ENCODE results near the gene RABEP1.

The RABEP1 gene

DNA sequence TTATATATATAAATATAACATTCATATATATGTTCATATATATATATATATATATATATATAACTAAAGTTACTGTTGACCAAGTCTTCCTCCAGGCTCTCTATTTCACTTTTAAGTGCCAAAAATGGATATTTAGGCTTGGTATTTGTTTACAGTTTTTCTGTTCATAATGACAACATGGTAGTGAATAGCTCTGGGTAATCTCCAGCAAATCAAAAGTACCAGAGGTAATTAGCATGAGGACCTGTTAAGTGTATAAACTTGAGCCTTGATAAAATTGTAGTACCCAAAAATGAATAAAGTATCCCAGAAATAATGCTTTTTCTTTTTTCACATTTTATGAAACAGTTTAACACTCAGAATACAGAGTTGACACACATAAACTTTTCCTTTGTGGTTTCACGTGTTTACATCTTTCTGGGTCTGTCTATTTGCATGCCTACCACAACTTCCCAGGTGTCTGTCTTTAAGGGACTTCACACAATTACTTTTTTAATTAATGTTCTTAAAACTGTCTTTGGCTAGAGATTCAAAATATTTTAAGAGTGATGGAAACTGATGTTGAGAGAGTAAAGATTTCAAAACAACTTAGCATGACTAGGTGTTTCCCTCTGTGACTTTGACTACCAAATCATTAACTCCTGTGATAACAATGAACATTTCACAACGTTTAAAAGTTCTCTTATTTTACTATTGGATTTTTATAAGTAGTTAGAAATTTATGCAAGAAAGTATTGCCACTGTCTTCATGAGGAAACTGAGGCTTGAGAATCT lies 47.9 kb downstream of the RABEP1 start:
- 100% methylated on average over 1 of the region's 2 CpGs; no CpG with 5 or more reads in 1 of the 2 experiments for WGBS, 2 experiments (ENCODE audit: insufficient coverage in 2 of 2)
- peaks cover 4% of the 10 kb centered on the region for H3K4me1 ChIP-seq (ENCODE audit: control insufficient read depth, insufficient read depth, low read length, poor library complexity, severe bottlenecking)
- H3K4me3 ChIP-seq (ENCODE audit: extremely low read depth, insufficient read depth, low read length, poor library complexity, severe bottlenecking): no peak overlapping the region
- no peak overlapping the region for H3K27ac ChIP-seq (ENCODE audit: low read depth, low read length, severe bottlenecking)
- no peaks in the 10 kb centered on the region for H3K9me3 ChIP-seq (ENCODE audit: control insufficient read depth, low read length)
- H3K36me3 ChIP-seq (ENCODE audit: control insufficient read depth, insufficient read depth, low read length): peaks cover 30% of the 10 kb centered on the region

- H3K4me1 ChIP-seq (ENCODE audit: control insufficient read depth, insufficient read depth, low read length, poor library complexity, severe bottlenecking): peaks cover 4% of the 10 kb centered on the region
- H3K4me3 ChIP-seq (ENCODE audit: extremely low read depth, insufficient read depth, low read length, poor library complexity, severe bottlenecking): no peak overlapping the region
- H3K27ac ChIP-seq (ENCODE audit: low read depth, low read length, severe bottlenecking): no peak overlapping the region
- no peaks in the 10 kb centered on the region for H3K9me3 ChIP-seq (ENCODE audit: control insufficient read depth, low read length)
- H3K36me3 ChIP-seq (ENCODE audit: control insufficient read depth, insufficient read depth, low read length): peaks cover 30% of the 10 kb centered on the region
- WGBS, 2 experiments (ENCODE audit: insufficient coverage in 2 of 2): no CpG with 5 or more reads among the region's 2 CpGs
These were observed 48.9 kb downstream of the RABEP1 start for GRCh38 chr17:5330981-5331380.

DNA sequence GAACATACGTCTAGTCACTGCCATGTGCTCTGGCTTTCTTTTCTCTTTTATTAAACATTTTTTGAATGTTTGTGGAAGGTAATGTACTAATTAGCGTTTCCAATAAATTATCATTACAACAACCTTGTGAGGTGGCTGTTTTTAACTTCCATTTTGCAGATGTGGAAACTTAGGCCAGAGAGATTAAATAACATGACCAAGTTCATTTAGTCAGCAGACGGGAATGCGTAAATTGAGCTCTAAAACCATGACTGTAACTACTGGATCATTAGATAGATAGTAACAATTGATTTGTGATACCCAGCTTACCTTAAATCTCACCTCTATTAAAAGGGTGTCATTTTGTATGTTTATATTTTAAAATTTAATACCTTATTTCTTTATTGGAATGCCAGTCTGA lies 49.4 kb downstream of the RABEP1 start:
- Histone ChIP-seq H3K4me3 (ENCODE audit: extremely low read depth, insufficient read depth, low read length, poor library complexity, severe bottlenecking) (no peak overlapping the region), H3K36me3 (ENCODE audit: control insufficient read depth, insufficient read depth, low read length) (peaks cover 26% of the 10 kb centered on the region), H3K27ac (ENCODE audit: low read depth, low read length, severe bottlenecking) (no peak overlapping the region), H3K4me1 (ENCODE audit: control insufficient read depth, insufficient read depth, low read length, poor library complexity, severe bottlenecking) (peaks cover 4% of the 10 kb centered on the region), H3K9me3 (ENCODE audit: control insufficient read depth, low read length) (no peaks in the 10 kb centered on the region)
- 80% methylated on average over 1 of the region's 4 CpGs; no CpG with 5 or more reads in 1 of the 2 experiments for WGBS, 2 experiments (ENCODE audit: insufficient coverage in 2 of 2)

DNA sequence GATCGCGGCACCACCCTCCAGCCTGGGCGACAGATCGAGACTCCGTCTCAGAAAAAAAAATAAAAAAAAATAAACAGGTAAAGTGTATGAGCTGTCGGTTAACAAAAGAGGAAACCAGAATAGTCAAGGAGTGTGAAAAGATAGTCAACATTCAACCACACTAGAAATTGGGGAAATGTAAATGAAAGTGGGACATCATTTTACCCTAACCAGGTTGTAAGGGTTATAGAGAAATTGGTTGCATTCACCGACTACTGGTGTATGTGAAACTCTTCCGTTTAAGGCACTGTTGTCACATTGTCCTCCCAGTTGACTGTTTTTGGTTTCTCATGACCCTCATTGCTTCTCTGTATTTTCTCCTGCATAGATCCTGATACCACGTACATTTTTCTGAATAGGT lies 62.8 kb downstream of the RABEP1 start:
- H3K9me3 ChIP-seq (ENCODE audit: control insufficient read depth, low read length): no peaks in the 10 kb centered on the region
- H3K4me3 ChIP-seq (ENCODE audit: extremely low read depth, insufficient read depth, low read length, poor library complexity, severe bottlenecking): no peak overlapping the region
- no peak overlapping the region for H3K27ac ChIP-seq (ENCODE audit: low read depth, low read length, severe bottlenecking)
- peaks cover 55% of the 10 kb centered on the region for H3K36me3 ChIP-seq (ENCODE audit: control insufficient read depth, insufficient read depth, low read length)
- H3K4me1 ChIP-seq (ENCODE audit: control insufficient read depth, insufficient read depth, low read length, poor library complexity, severe bottlenecking): no peaks in the 10 kb centered on the region
- WGBS, 2 experiments (ENCODE audit: insufficient coverage in 2 of 2): 100% methylated on average over 5 to 8 of the region's 9 CpGs

DNA sequence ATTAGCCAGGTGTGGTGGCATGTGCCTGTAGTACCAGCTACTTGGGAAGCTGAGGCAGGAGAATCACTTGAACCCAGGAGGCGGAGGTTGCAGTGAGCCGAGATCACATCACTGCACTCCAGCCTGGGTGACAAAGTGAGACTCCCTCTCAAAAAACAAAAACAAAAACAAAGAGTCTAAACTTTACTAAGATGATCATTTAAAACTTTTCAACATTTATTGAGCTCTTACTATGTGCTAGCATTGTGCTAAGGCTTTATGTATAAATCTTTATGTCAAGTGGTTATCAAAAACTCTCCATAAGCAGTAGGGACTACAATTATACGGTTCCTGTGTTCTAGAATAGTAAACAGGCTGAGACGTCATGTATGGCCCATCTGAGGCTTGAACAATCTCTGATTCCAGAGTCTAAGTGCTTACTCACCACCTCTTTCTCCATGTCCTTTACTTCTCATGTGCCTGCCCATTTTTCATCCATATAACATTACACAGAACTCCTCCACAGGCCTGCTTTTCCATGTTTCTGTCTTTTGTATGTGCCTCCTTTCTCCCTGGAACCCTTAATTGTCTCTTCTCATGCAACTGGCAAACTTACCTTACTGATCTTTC lies 70.7 kb downstream of the RABEP1 start:
- 91 to 93% methylated on average over 2 to 3 of the region's 4 CpGs for WGBS, 2 experiments (ENCODE audit: insufficient coverage in 2 of 2)
- H3K4me3 ChIP-seq (ENCODE audit: extremely low read depth, insufficient read depth, low read length, poor library complexity, severe bottlenecking): no peak overlapping the region
- H3K9me3 ChIP-seq (ENCODE audit: control insufficient read depth, low read length): no peaks in the 10 kb centered on the region
- H3K4me1 ChIP-seq (ENCODE audit: control insufficient read depth, insufficient read depth, low read length, poor library complexity, severe bottlenecking): no peaks in the 10 kb centered on the region
- H3K27ac ChIP-seq (ENCODE audit: low read depth, low read length, severe bottlenecking): no peak overlapping the region
- peaks cover 71% of the 10 kb centered on the region for H3K36me3 ChIP-seq (ENCODE audit: control insufficient read depth, insufficient read depth, low read length)

GRCh38 chr17:5354310-5354709 lies 72.2 kb downstream of the RABEP1 start:
- peaks cover 71% of the 10 kb centered on the region for H3K36me3 ChIP-seq (ENCODE audit: control insufficient read depth, insufficient read depth, low read length)
- no peaks in the 10 kb centered on the region for H3K9me3 ChIP-seq (ENCODE audit: control insufficient read depth, low read length)

DNA sequence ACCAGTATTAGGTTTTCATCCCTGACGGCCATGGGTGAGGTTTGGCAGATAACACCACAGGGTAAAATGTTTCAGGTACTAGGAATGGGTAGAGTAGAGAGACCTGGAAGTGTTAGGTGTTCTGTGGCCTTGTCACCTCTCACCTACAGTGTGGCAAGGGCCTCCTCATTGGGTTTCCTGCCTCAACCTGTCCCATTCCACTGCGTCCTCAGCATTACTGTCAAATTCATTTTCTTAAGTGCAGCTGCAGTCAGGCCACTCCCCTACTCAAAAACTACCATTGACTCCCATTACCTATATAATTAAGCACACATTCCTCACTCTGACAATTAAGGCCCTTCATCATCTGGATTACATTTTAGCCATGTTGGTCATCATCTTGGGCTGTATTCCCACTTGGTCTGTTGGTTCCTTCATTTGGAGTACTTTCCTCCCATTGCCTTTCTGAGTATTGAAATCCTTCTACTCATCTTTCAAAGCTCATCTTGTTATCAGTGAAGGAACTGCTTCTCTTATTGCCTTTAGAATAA lies 72.9 kb downstream of the RABEP1 start:
- Histone ChIP-seq H3K9me3 (ENCODE audit: control insufficient read depth, low read length) (no peaks in the 10 kb centered on the region), H3K4me1 (ENCODE audit: control insufficient read depth, insufficient read depth, low read length, poor library complexity, severe bottlenecking) (no peaks in the 10 kb centered on the region), H3K36me3 (ENCODE audit: control insufficient read depth, insufficient read depth, low read length) (peaks cover 74% of the 10 kb centered on the region), H3K4me3 (ENCODE audit: extremely low read depth, insufficient read depth, low read length, poor library complexity, severe bottlenecking) (no peak overlapping the region), H3K27ac (ENCODE audit: low read depth, low read length, severe bottlenecking) (no peak overlapping the region)
- WGBS, 2 experiments (ENCODE audit: insufficient coverage in 2 of 2): 100% methylated on average over 1 of the region's 2 CpGs

More at GRCh38 chr17:5354310-5354709, 72.2 kb downstream of the RABEP1 start:
- 100% methylated on average over 1 of the region's 2 CpGs; no CpG with 5 or more reads in 1 of the 2 experiments for WGBS, 2 experiments (ENCODE audit: insufficient coverage in 2 of 2)
- no peak overlapping the region for H3K4me3 ChIP-seq (ENCODE audit: extremely low read depth, insufficient read depth, low read length, poor library complexity, severe bottlenecking)
- no peaks in the 10 kb centered on the region for H3K4me1 ChIP-seq (ENCODE audit: control insufficient read depth, insufficient read depth, low read length, poor library complexity, severe bottlenecking)
- no peak overlapping the region for H3K27ac ChIP-seq (ENCODE audit: low read depth, low read length, severe bottlenecking)

DNA sequence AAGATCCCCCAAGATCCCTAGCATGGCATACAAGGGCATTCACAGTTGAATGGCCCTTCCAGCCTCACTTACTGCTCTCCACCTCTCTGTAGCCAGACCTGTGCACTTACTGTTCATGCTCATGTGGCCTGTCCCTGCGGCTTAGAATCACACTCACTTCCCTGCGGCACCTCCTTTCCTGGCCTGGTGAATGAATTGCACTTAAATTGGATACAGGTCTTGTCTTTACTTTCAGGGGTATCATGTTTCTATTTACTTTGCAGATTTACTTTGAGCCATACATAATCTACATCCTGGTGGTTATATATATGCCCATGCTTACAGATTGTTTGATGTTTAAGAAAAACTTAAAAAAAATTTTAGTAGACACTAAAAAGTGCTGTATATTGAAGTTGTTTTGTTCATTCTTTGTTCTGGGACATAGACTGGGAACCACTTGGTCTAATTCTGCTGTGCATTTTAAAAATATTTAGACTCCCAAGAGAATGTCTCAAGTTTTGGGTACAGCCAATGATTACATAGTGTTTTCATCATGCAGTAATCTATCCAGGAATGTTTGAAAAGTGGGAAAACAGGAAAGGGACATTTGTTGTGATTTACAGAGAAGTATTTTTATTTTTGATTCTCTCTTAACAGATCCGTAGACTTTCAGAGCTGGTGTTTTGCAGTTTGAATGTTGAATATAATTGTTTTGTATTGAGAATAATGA lies 73.5 kb downstream of the RABEP1 start:
- Histone ChIP-seq H3K4me1 (ENCODE audit: control insufficient read depth, insufficient read depth, low read length, poor library complexity, severe bottlenecking) (no peaks in the 10 kb centered on the region), H3K36me3 (ENCODE audit: control insufficient read depth, insufficient read depth, low read length) (peaks cover 73% of the 10 kb centered on the region), H3K9me3 (ENCODE audit: control insufficient read depth, low read length) (no peaks in the 10 kb centered on the region), H3K4me3 (ENCODE audit: extremely low read depth, insufficient read depth, low read length, poor library complexity, severe bottlenecking) (no peak overlapping the region), H3K27ac (ENCODE audit: low read depth, low read length, severe bottlenecking) (no peak overlapping the region)
- 94 to 100% methylated on average over 3 of the region's 3 CpGs for WGBS, 2 experiments (ENCODE audit: insufficient coverage in 2 of 2)

DNA sequence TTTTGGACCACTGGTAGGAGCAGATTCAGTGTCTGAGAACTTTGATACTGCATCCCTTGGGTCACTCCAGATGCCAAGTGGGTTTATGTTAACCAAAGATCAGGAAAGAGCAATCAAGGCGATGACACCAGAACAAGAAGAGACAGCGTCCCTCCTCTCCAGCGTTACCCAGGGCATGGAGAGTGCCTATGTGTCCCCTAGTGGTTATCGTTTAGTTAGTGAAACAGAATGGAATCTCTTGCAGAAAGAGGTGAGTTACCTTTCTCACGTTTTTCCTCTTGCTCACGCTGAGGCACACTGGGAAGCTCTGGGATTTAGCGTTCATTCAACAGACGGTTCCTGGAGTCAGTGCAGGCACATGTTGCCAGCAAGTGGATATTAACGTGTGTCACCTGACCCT lies 79.3 kb downstream of the RABEP1 start:
- H3K36me3 ChIP-seq (ENCODE audit: control insufficient read depth, insufficient read depth, low read length): peaks cover 78% of the 10 kb centered on the region
- WGBS, 2 experiments (ENCODE audit: insufficient coverage in 2 of 2): 87 to 89% methylated on average over 9 of the region's 9 CpGs
- no peak overlapping the region for H3K4me3 ChIP-seq (ENCODE audit: extremely low read depth, insufficient read depth, low read length, poor library complexity, severe bottlenecking)
- no peaks in the 10 kb centered on the region for H3K9me3 ChIP-seq (ENCODE audit: control insufficient read depth, low read length)
- no peak overlapping the region for H3K27ac ChIP-seq (ENCODE audit: low read depth, low read length, severe bottlenecking)
- no peaks in the 10 kb centered on the region for H3K4me1 ChIP-seq (ENCODE audit: control insufficient read depth, insufficient read depth, low read length, poor library complexity, severe bottlenecking)

GRCh38 chr17:5362162-5362811 lies 80.2 kb downstream of the RABEP1 start:
- no peaks in the 10 kb centered on the region for H3K4me1 ChIP-seq (ENCODE audit: control insufficient read depth, insufficient read depth, low read length, poor library complexity, severe bottlenecking)
- no peak overlapping the region for H3K27ac ChIP-seq (ENCODE audit: low read depth, low read length, severe bottlenecking)
- H3K9me3 ChIP-seq (ENCODE audit: control insufficient read depth, low read length): no peaks in the 10 kb centered on the region
- peaks cover 77% of the 10 kb centered on the region for H3K36me3 ChIP-seq (ENCODE audit: control insufficient read depth, insufficient read depth, low read length)
- H3K4me3 ChIP-seq (ENCODE audit: extremely low read depth, insufficient read depth, low read length, poor library complexity, severe bottlenecking): no peak overlapping the region
- WGBS, 2 experiments (ENCODE audit: insufficient coverage in 2 of 2): 85 to 92% methylated on average over 3 to 5 of the region's 7 CpGs

Data from mesodermal cell (in vitro differentiated cells).